OCI-M1 (cell line): ENCODE results near the gene ZFP90.
"Not testable (repeated sequence)": the region's sequence is repeated elsewhere in the genome, so short reads cannot be mapped to it uniquely, and the experiment has no call there.

Experiments used
- DNase-seq: peaks from one replicate; lab custom pipeline; 2025; lab: John Stamatoyannopoulos, UW

Gene ZFP90

GRCh38 chr16:68538880-68539701, at the start of gene ZFP90:
Gene ZFP90, plus strand, starts transcription at chr16:68539291. Its CDS starts 502 bp downstream, at chr16:68539793.
- peak; percentile 92 for DNase-seq

DNA sequence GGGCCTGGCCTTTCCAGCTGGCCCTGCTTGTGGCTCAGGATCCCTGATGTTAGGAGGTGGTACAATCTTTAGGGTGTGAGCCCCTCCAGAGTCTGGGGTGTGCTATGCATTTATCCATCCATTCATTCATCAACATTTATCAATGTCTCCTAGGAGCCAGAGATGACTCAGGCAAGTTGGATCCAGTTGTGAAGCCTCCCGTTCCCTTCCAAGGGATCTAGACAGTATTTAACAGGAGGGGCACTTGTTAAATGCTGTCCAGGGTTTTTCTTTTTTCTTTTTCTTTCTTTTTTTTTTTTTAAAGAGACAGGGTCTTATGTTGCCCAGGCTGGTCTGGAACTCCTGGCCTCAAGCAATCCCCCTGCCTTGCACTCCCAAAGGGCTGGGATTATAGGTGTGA, 48.7 kb upstream of the ZFP90 start:
- no peak for DNase-seq

DNA sequence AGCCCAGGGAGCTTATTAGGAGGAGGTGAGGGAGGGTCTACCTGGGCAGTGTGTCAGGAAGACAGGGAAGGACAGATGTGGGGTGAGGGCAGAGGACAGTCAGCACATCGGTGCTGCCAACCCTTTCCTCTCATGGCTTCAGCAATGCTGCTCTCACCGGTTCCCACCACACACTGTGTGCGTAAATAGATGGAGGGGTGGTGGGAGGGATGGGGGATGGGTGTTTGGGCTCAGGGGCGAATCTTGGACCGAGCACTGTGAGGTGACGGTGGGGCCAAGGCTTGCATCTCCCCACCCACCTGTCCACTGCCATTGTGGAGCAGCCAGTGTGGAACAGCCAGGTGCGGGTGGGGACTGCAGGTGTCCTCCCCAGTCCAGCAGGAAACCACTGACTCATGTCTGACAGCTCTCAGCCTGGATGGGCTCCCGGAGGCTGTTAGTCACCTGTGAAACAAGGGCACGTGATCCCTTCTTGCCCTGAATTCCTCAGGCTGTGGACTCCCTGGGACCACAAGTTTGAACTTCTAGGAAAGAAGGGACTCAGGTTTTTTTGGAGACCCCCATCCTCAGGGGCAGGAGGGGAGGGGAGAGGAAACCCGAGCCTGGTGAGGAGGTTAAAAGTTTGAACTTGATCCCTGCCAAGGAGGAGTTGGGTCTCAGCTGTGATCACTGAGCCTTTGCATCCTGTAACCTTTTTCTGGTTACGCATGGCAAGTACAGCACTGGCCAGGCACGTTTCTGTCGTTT, 48.1 kb upstream of the ZFP90 start:
- no peak for DNase-seq

DNA sequence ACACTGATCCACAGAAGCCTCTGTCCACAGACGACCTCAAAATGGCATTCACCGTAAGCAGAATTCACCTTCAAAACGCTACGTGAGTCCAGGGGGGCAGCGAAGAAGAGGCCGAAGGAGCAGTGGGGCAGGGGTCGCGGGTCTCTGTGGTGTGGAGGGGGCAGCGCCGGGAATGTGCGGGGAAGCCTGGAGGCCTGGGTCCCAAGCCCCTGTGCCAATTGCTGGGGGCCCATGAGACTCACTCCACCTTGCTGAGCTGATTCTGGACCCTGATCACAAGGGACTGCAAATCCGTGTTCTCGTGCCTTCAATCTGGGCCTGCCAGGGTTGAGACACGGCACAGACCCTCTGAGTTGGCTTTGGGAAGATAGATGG, 47.5 kb upstream of the ZFP90 start:
- no peak for DNase-seq

- no peak for DNase-seq
These were observed 46.9 kb upstream of the ZFP90 start for GRCh38 chr16:68492151-68492542.

GRCh38 chr16:68492543-68493411, 46.3 kb upstream of the ZFP90 start:
- no peak for DNase-seq

GRCh38 chr16:68493412-68494070, 45.5 kb upstream of the ZFP90 start:
- DNase-seq: no peak

- DNase-seq: not testable (repeated sequence)
These were observed 44.8 kb upstream of the ZFP90 start for GRCh38 chr16:68494261-68494660.

- no peak for DNase-seq
These were observed 42.4 kb upstream of the ZFP90 start for GRCh38 chr16:68496689-68497088.

DNA sequence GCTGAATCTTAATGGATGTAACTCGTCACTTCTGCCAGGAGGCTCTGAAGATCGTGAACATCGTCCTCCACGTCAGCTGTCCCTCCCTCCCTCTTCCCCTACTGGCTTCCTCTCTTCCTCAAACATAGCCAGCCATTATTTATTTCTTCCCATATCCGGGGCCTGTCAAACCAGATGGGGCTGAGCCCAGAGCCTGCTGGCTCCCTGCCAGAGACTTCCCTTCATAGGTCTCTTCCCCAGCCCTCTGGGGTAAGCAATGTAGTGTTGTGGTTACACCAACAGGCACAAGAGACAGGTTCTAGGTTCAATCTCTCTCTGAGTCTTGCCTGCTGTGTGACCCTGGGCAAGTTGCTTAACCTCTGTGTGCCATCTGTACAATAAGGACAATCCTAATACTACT, 40.1 kb upstream of the ZFP90 start:
- DNase-seq: no peak

DNA sequence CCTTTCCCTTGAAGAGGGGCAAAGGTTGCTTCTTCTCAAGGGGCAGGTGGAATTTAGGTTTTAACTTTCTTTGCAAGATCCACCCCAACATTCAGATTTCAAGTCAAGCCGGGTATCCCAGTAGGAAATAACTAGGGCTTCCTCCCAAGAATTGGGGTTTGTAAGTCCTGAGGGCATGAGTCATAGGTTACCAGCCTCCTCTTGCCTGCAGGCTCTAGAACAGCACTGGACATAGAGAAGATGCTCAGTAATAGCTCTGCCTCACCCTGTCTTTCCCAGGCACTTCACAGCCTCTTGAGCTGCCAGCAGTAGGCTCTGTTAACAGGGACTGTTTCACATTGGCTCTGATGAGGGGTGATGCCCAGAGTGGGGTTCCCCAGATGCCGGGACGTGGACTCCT, 35.8 kb upstream of the ZFP90 start:
- DNase-seq: no peak

- DNase-seq: no peak
These were observed 35.0 kb upstream of the ZFP90 start for GRCh38 chr16:68504066-68504465.

- DNase-seq: no peak
These were observed 32.6 kb upstream of the ZFP90 start for GRCh38 chr16:68506331-68507053.

DNA sequence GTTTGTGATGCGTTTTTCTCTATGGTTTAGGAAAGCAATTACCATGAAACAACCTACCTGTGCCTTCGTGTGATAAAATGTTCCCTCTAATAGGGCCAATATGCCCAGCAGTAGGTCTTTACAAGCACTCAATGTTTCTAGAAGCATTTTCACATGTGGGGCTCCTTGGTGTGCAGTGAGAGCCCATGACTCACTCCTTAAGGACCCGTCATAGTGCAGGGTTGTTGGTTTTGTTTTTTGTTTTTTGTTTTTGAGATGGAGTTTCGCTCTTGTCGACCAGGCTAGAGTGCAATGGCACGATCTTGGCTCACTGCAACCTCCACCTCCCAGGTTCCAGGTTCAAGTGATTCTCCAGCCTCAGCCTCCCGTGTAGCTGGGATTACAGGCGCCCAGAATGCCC, 31.1 kb upstream of the ZFP90 start:
- no peak for DNase-seq

DNA sequence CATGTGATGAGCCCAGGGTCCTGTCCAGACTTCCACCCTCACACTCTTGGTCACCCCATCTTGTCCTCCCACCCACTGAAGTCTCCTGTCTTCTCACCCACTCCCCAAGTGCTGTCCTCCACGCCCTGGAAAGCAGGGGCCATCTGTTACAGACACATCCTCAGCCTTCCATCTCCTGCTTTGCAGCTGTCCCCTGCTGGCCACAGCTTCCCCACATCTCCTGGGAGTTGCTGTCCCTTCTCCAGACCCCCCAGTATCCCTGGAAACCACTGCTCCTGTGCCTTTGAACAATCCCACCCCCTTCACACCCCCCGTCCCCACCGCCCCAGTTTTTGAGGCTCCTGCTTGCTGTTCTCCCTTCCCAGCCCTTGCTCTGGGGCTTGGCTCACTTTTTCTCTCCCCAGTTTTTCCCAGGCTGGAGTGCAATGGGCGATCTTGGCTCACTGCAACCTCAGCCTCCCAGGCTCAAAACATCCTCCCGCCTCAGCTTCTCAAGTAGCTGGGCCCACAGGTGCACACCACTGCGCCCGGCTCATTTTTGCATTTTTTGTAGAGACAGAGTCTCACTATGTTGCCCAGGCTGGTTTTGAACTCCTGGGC, 30.4 kb upstream of the ZFP90 start:
- no peak for DNase-seq

DNA sequence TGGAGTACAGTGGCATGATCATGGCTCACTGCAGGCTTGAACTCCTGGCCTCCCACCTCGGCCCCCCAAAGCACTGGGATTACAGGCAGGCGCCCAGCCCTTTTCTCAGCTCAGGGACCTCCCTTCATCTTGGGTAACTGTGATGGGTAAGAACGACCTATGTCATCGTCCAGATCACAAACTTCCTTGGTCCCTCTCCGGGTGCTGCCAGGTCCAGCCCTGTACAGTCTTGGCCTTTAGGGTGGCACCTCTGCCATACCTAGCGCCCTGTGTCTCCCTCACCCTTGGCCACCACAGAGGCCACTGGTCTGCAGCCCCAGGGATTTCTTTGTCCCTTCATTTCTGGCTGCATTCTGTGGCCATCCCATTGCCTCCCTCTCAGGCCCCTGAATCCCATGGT, 29.7 kb upstream of the ZFP90 start:
- no peak for DNase-seq

DNA sequence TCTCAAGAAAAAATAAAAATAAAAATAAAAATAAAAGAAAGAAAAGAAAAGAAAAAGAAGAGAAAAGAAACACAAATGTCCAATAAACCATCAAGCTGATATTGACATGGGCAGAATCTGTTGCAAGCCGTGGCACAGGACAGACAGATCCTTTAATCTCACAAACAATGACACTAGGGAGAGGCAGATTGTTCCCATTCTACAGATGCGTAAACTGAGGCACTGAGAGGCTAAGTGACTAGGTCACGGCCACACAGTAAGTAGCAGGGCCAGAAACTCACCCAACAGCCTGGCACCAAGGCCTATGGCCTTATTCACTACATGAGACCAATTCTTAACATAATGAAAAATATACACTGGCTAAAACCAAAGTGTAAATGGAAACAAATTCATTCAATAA, 28.3 kb upstream of the ZFP90 start:
- no peak for DNase-seq

GRCh38 chr16:68512183-68512582, 26.9 kb upstream of the ZFP90 start:
- no peak for DNase-seq

GRCh38 chr16:68512742-68513141, 26.3 kb upstream of the ZFP90 start:
- DNase-seq: no peak

DNA sequence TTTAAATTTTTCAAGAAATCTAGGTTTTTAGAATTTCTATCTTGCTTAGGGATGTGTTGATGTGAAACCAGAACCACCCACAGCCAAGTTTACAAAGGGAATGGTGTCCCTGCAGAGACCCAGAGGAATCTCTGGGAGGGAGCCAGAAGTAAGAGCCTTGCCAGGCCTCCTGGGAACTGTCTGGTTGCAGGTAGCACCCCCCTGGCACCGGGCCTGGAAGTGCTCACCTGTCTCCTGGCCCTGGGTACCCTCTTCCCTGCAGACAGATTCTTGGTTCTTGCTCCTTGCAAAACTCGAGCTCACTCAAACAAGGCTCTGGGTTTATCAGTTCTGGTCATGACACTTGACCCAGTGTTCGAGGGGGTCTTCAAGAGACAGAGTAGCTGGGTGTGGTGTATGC, 24.6 kb upstream of the ZFP90 start:
- DNase-seq: no peak

GRCh38 chr16:68517606-68518166, 21.4 kb upstream of the ZFP90 start:
- peak; percentile 64 for DNase-seq
